Gastrocnemius medialis (tissue), 4 donors: ENCODE data around the gene FAAP20. TPM values are rescaled to one million over a fixed set of nuclear protein-coding genes. Genes with fewer than 3 reads are reported as not detected.

Source experiments
- ATAC-seq, 2 donors: fragments of 150-250 bp; one replicate each; pipeline ENCODE4 v1.9.1; 2016
- DNase-seq, 2 donors: peaks; one replicate each; pipeline ENCODE4 v3.0.0-alpha.2; 2019
- H3K27ac ChIP-seq, 4 donors: fragments of 200-600 bp; sonication (generic); 1 replicate in 1 of 4; 2 replicates in 3 of 4; pipeline ENCODE4 v1.5.1; 2016 to 2018; ENCODE audit warnings: mild to moderate bottlenecking in 2 of 4, moderate library complexity in 1 of 4
- H3K27me3 ChIP-seq, 3 donors: fragments of 200-600 bp; sonication (generic) in 2 of 3; 1 replicate in 1 of 3; 2 replicates in 2 of 3; pipeline versions ENCODE4 v1.5.1 to v1.6.0; 2016 to 2019; ENCODE audit warnings: mild to moderate bottlenecking in 1 of 3, moderate library complexity in 1 of 3
- H3K36me3 ChIP-seq, 2 donors: fragments of 200-600 bp; sonication (generic) in 1 of 2; one replicate each; pipeline ENCODE4 v1.5.1; 2017 to 2018
- H3K4me1 ChIP-seq, 2 donors: fragments of 200-600 bp; sonication (generic) in 1 of 2; one replicate each; pipeline ENCODE4 v1.5.1; 2016 to 2017; ENCODE audit warnings: mild to moderate bottlenecking in 2 of 2
- H3K4me3 ChIP-seq, 4 donors: fragments of 200-600 bp; sonication (generic) in 3 of 4; 1 replicate in 1 of 4; 2 replicates in 3 of 4; pipeline ENCODE4 v1.5.1; 2016 to 2019; ENCODE audit warnings: mild to moderate bottlenecking in 2 of 4
- H3K9me3 ChIP-seq, 3 donors: fragments of 200-600 bp; sonication (generic) in 2 of 3; 1 replicate in 1 of 3; 2 replicates in 2 of 3; pipeline ENCODE4 v1.5.1; 2016 to 2019
- CTCF ChIP-seq, 5 experiments: fragments of 450-650 bp in 3 of 5; fragments of 200-600 bp in 2 of 5; sonication (generic) in 2 of 5; IDR thresholded peaks in 4 of 5; conservative IDR thresholded peaks in 1 of 5; 1 replicate in 4 of 5; 2 replicates in 1 of 5; pipeline ENCODE4 v1.5.1; 2016 to 2019; ENCODE audit warnings: antibody characterized with exemption in 5 of 5, mild to moderate bottlenecking in 3 of 5, moderate library complexity in 3 of 5
- POLR2A ChIP-seq, 2 donors: fragments of 450-650 bp; IDR thresholded peaks; one replicate each; pipeline ENCODE4 v1.6.1; 2017; ENCODE audit warnings: antibody characterized with exemption in 2 of 2, mild to moderate bottlenecking in 2 of 2, moderate library complexity in 2 of 2
- in situ Hi-C, 4 donors: fragments of 200-750 bp; cut with MboI; loops; one replicate each; pipeline versions ENCODE4 v1.15.0 to v1.8.0; 2017; ENCODE audit warnings: low sequenced_read_pairs in 4 of 4
- intact Hi-C: fragments of 100-400 bp; cut with DNase I; formaldehyde crosslinking; loops from one replicate; pipeline ENCODE4 v1.15.1; 2023; ENCODE audit warnings: low total_unique reads
- total RNA-seq, 4 donors: library from RNA; depleted of rRNA; stranded (reverse); fragments of >200 nt; gene quantifications; one replicate each; pipeline versions ENCODE4 v1.1.0 to v1.2.3, GENCODE V29; 2016

FAAP20 gene
- total RNA-seq, 4 donors from 2014 or later = 12.1 to 26.2 (median 17.3) TPM

GRCh38 chr1:2212532-2213491, 18.2 kb upstream of the FAAP20 start:
- Histone ChIP-seq H3K4me1 (peaks cover 19 to 43% of the 10 kb centered on the region in 2 donors), H3K36me3 (no peaks in the 10 kb centered on the region), H3K4me3 (peak overlapping the region; percentile 16 to 45 (median 36)), H3K9me3 (no peaks in the 10 kb centered on the region), H3K27ac (peak overlapping the region; percentile 67 to 91 (median 86)), H3K27me3 (no peaks in the 10 kb centered on the region)
- DNase-seq (peak; percentile 63 to 79), ATAC-seq (peak; percentile 66)
- intact Hi-C loops = loop anchor here (5.0 kb wide), 1 partner anchor 99 kb away; no protein-coding TSS in a partner anchor
- in situ Hi-C loops = loop anchor here in 2 of 4 donors (25.0 kb wide), 2 partner anchors 99 to 324 kb away; partner anchors contain the start of genes HES5 (in 1 of the 2) and PANK4 (in 1 of the 2)
- TF ChIP-seq CTCF (IDR thresholded peaks at IDR 0.05 in 4 of 5, conservative IDR thresholded peaks at IDR 0.05 in 1 of 5) (peak in 4 of 5 experiments; percentile 15 to 33 (median 22)), POLR2A (IDR thresholded peaks at IDR 0.05) (peak; percentile 13 to 41)

DNA sequence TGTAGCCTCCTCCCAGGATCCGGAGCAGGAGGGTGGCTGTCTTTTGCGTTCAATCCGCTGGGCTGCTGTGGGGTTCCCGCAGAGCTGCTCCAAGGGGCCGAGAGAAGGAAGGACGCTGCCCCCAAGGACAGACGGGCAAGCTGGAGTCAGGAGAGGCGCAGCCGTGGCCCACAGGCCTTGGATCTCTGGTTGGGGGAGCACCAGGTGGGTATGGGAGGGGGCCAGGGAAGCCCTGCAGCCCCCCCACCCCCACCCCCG, 17.6 kb upstream of the FAAP20 start:
- Histone ChIP-seq H3K27me3 (no peaks in the 10 kb centered on the region), H3K4me3 (peak overlapping the region; percentile 16 to 45 (median 36)), H3K27ac (peak overlapping the region; percentile 67 to 91 (median 86)), H3K36me3 (no peaks in the 10 kb centered on the region), H3K4me1 (peaks cover 19 to 46% of the 10 kb centered on the region in 2 donors), H3K9me3 (no peaks in the 10 kb centered on the region)
- in situ Hi-C loops (loop anchor here in 2 of 4 donors (25.0 kb wide), 2 partner anchors 100 to 325 kb away; partner anchors contain the start of genes HES5 (in 1 of the 2) and PANK4 (in 1 of the 2)), intact Hi-C loops (loop anchor here (5.0 kb wide), 1 partner anchor 100 kb away; no protein-coding TSS in a partner anchor)
- ATAC-seq (peak in 1 of 2 donors; percentile 1), DNase-seq (no peak)
- TF ChIP-seq POLR2A (IDR thresholded peaks at IDR 0.05) (no peak), CTCF (IDR thresholded peaks at IDR 0.05 in 4 of 5, conservative IDR thresholded peaks at IDR 0.05 in 1 of 5) (no peak)

DNA sequence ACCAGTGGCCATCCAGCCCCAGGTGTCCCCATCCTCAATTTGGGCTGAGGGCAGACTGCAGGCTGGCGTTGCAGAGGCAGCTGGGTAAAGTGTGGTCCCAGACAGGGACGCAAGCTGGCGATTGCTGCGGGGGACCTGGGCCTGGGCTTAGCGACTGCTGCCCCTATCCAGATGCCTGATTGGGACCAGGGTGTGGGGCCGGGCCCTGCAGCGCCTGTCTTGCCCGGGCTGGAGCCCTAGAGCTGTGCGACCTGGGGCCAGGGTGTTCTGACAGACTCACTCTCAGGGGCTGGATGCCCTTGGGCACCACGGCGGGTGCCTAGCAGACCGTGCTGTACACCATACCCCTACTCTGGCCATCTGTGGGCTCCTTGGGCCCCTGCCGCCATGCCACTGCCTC, 16.2 kb upstream of the FAAP20 start:
- H3K27ac ChIP-seq = no peak overlapping the region
- peaks cover 21 to 51% of the 10 kb centered on the region in 2 donors for H3K4me1 ChIP-seq
- in situ Hi-C loops (loop anchor here in 2 of 4 donors (25.0 kb wide), 2 partner anchors 102 to 327 kb away; partner anchors contain the start of genes HES5 (in 1 of the 2) and PANK4 (in 1 of the 2)), intact Hi-C loops (loop anchor here (5.0 kb wide), 1 partner anchor 102 kb away; no protein-coding TSS in a partner anchor)
- TF ChIP-seq CTCF (IDR thresholded peaks at IDR 0.05 in 4 of 5, conservative IDR thresholded peaks at IDR 0.05 in 1 of 5) = no peak
- no peak overlapping the region for H3K4me3 ChIP-seq
- H3K27me3 ChIP-seq = no peaks in the 10 kb centered on the region
- no peaks in the 10 kb centered on the region for H3K9me3 ChIP-seq
- no peaks in the 10 kb centered on the region for H3K36me3 ChIP-seq
- no peak for ATAC-seq
- no peak for DNase-seq

DNA sequence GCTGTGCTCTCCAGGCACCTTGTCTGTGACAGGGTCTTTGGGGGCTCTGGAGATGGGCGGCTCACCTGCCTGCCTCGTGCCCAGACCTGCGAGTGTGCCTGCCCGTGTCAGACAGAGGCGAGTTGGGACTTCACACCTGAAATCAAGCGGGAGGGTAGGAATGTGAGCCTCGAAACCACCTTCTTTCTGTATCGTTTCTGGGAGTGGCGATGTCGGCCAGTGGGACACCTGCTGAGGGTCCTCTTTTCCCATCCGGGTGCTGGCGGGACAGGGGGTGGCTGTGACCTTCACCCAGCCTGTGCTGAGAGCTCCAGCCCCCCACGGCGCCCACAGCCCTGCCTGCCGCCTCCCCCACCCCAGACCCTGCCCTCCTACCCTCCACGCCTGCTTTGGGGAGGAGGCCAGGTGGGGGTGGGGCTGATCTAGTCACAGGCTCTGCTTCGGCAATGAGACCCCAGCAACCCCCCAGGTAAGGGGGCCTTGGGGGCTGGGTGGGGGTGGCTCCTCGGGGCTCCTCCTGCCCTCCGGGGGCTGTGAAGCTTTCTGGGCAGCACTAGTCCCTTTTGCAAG, 15.6 kb upstream of the FAAP20 start:
- no peak for DNase-seq
- intact Hi-C loops = loop anchor here (5.0 kb wide), 1 partner anchor 102 kb away; no protein-coding TSS in a partner anchor

More for the DNA sequence above, 15.6 kb upstream of the FAAP20 start:
- in situ Hi-C loops = loop anchor here in 2 of 4 donors (25.0 kb wide), 2 partner anchors 102 to 327 kb away; partner anchors contain the start of genes HES5 (in 1 of the 2) and PANK4 (in 1 of the 2)
- Histone ChIP-seq H3K4me1 (peaks cover 26 to 56% of the 10 kb centered on the region in 2 donors), H3K9me3 (no peaks in the 10 kb centered on the region), H3K36me3 (no peaks in the 10 kb centered on the region), H3K27ac (peak overlapping the region in 2 of 4 donors; percentile 16 to 39), H3K4me3 (no peak overlapping the region), H3K27me3 (no peaks in the 10 kb centered on the region)
- ATAC-seq = no peak
- no peak for TF ChIP-seq POLR2A (IDR thresholded peaks at IDR 0.05)
- TF ChIP-seq CTCF (IDR thresholded peaks at IDR 0.05 in 4 of 5, conservative IDR thresholded peaks at IDR 0.05 in 1 of 5) = no peak
